Measurements from ENCODE around the gene ZNF460.
"Not testable (repeated sequence)": the region's sequence is repeated elsewhere in the genome, so short reads cannot be mapped to it uniquely, and the experiment has no call there.

ZNF460 gene

GRCh38 chr19:57278481-57278880, 1.8 kb upstream of the ZNF460 start:
- in situ Hi-C loops (cut with HindIII; ENCODE audit: low sequenced_read_pairs), result not testable (repeated sequence)

- in situ Hi-C loops (cut with HindIII; ENCODE audit: low sequenced_read_pairs), result no loop called here
Measured at GRCh38 chr19:57279418-57280164, 694 bp upstream of the ZNF460 start.

GRCh38 chr19:57280962-57281400, 696 bp downstream of the ZNF460 start:
- in situ Hi-C loops (cut with HindIII; ENCODE audit: low sequenced_read_pairs), result no loop called here

GRCh38 chr19:57282011-57282643, 1.8 kb downstream of the ZNF460 start:
- in situ Hi-C loops (cut with HindIII; ENCODE audit: low sequenced_read_pairs), result no loop called here

- in situ Hi-C loops (cut with HindIII; ENCODE audit: low sequenced_read_pairs), result no loop called here
Measured at GRCh38 chr19:57288373-57288772, 8.1 kb downstream of the ZNF460 start.

- in situ Hi-C loops (cut with HindIII; ENCODE audit: low sequenced_read_pairs), result no loop called here
Measured at GRCh38 chr19:57290970-57291369, 10.7 kb downstream of the ZNF460 start.

GRCh38 chr19:57292547-57292946, 12.3 kb downstream of the ZNF460 start:
- in situ Hi-C loops (cut with HindIII; ENCODE audit: low sequenced_read_pairs), result no loop called here

- in situ Hi-C loops (cut with HindIII; ENCODE audit: low sequenced_read_pairs), result no loop called here
Measured at GRCh38 chr19:57293719-57294118, 13.4 kb downstream of the ZNF460 start.

GRCh38 chr19:57302020-57302465, 21.8 kb downstream of the ZNF460 start:
- in situ Hi-C loops (cut with HindIII; ENCODE audit: low sequenced_read_pairs), result loop anchor here (5.0 kb wide), 1 partner anchor 50 kb away; no protein-coding TSS in a partner anchor

GRCh38 chr19:57302727-57303401, 22.6 kb downstream of the ZNF460 start:
- in situ Hi-C loops (cut with HindIII; ENCODE audit: low sequenced_read_pairs), result loop anchor here (5.0 kb wide), 1 partner anchor 51 kb away; no protein-coding TSS in a partner anchor

- in situ Hi-C loops (cut with HindIII; ENCODE audit: low sequenced_read_pairs), result no loop called here
Measured at GRCh38 chr19:57305056-57305455, 24.8 kb downstream of the ZNF460 start.

GRCh38 chr19:57308514-57308913, 28.2 kb downstream of the ZNF460 start:
- in situ Hi-C loops (cut with HindIII; ENCODE audit: low sequenced_read_pairs), result no loop called here

GRCh38 chr19:57310792-57311191, 30.5 kb downstream of the ZNF460 start:
- in situ Hi-C loops (cut with HindIII; ENCODE audit: low sequenced_read_pairs), result no loop called here

GRCh38 chr19:57314146-57314545, 33.9 kb downstream of the ZNF460 start:
- in situ Hi-C loops (cut with HindIII; ENCODE audit: low sequenced_read_pairs), result no loop called here

GRCh38 chr19:57317503-57317902, 37.2 kb downstream of the ZNF460 start:
- in situ Hi-C loops (cut with HindIII; ENCODE audit: low sequenced_read_pairs), result no loop called here

GRCh38 chr19:57319869-57320179, 39.5 kb downstream of the ZNF460 start:
- in situ Hi-C loops (cut with HindIII; ENCODE audit: low sequenced_read_pairs), result no loop called here

GRCh38 chr19:57320180-57321084, 40.1 kb downstream of the ZNF460 start, which contains the start of gene ZNF543:
Gene ZNF543, plus strand, starts transcription at chr19:57320472. Its CDS starts 382 bp downstream, at chr19:57320854.
- in situ Hi-C loops (cut with HindIII; ENCODE audit: low sequenced_read_pairs), result no loop called here

GRCh38 chr19:57321116-57321515, 40.8 kb downstream of the ZNF460 start:
- in situ Hi-C loops (cut with HindIII; ENCODE audit: low sequenced_read_pairs), result no loop called here

GRCh38 chr19:57321751-57322150, 41.5 kb downstream of the ZNF460 start:
- in situ Hi-C loops (cut with HindIII; ENCODE audit: low sequenced_read_pairs), result no loop called here

GRCh38 chr19:57324992-57325391, 44.7 kb downstream of the ZNF460 start:
- in situ Hi-C loops (cut with HindIII; ENCODE audit: low sequenced_read_pairs), result loop anchor here (5.0 kb wide), 1 partner anchor 57 kb away; no protein-coding TSS in a partner anchor

All from endothelial cell of hepatic sinusoid (primary cell).